Activated CD8-positive, alpha-beta memory T cell treated with anti-CD3 and anti-CD28 coated beads, Interleukin-2, amount 10 ng/mL, durations not matched to agents 7 days and 5 days (primary cell): Measurements from ENCODE around the gene DGCR2. TPM values are rescaled to one million over a fixed set of nuclear protein-coding genes. Genes with fewer than 3 reads are reported as not detected.

Experiments used
- ATAC-seq: fragments of 150-1000 bp; cut with Tn5 transposase; one replicate; pipeline ENCODE4 v1.10.0; 2021; ENCODE audit warnings: moderate library complexity
- CTCF ChIA-PET: fragments of 350-600 bp; sonication (Branson Sonifier 250); formaldehyde crosslinking; loops from one replicate; lab custom pipeline; 2021; ENCODE audit warnings: antibody characterized with exemption; lab: Charles Lee
- DNase-seq: peaks from one replicate; pipeline ENCODE4 v3.0.0-alpha.2; 2020
- H3K27ac Mint-ChIP-seq: one replicate; pipeline ENCODE4 v1.8.0; 2021; ENCODE audit warnings: mild to moderate bottlenecking, mixed read lengths
- H3K27me3 Mint-ChIP-seq: one replicate; pipeline ENCODE4 v1.8.0; 2021; ENCODE audit warnings: mixed read lengths
- H3K36me3 Mint-ChIP-seq: one replicate; pipeline ENCODE4 v1.8.0; 2021; ENCODE audit warnings: mild to moderate bottlenecking, mixed read lengths
- H3K4me1 Mint-ChIP-seq: one replicate; pipeline ENCODE4 v1.8.0; 2021; ENCODE audit warnings: mixed read lengths
- H3K4me3 Mint-ChIP-seq: one replicate; pipeline ENCODE4 v1.8.0; 2021; ENCODE audit warnings: mild to moderate bottlenecking, moderate library complexity, mixed read lengths
- H3K9me3 Mint-ChIP-seq: one replicate; pipeline ENCODE4 v1.8.0; 2022; ENCODE audit warnings: low read depth, mixed read lengths
- total RNA-seq, 2 experiments: library from RNA; stranded (reverse); gene quantifications; one replicate each; pipeline ENCODE4 v1.2.3, GENCODE V29; 2021

Gene DGCR2
- total RNA-seq, 2 experiments from 2014 or later: 27.8 TPM

DNA sequence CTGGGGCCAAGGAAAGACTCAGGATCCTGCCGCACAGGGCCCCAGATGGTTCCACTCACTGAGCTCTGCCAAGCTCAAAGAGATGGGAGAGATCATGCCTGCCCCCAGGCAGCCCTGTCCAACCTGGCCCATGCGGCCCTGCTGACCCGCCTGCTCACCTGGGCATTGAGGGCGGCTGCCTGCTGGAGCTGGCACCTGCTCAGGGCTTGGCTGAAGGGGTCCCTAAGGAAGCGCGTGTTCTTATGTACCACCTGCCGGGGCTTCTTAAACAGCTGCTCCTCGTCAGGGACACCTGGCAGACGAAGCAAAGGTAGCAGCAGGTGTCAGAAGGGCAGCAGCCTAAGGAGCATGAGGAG lies 16.8 kb upstream of the DGCR2 start:
- no peak for DNase-seq
- H3K4me3 Mint-ChIP-seq: no peak overlapping the region
- no peak for ATAC-seq
- peaks cover 12% of the 10 kb centered on the region for H3K4me1 Mint-ChIP-seq
- H3K36me3 Mint-ChIP-seq: peaks cover 18% of the 10 kb centered on the region
- no peaks in the 10 kb centered on the region for H3K9me3 Mint-ChIP-seq
- H3K27ac Mint-ChIP-seq: no peak overlapping the region
- CTCF ChIA-PET: no interaction called here
- no peaks in the 10 kb centered on the region for H3K27me3 Mint-ChIP-seq

GRCh38 chr22:19138217-19139000 lies 16.2 kb upstream of the DGCR2 start:
- ATAC-seq (no peak), DNase-seq (no peak)
- Mint-ChIP-seq H3K4me1 (peaks cover 7% of the 10 kb centered on the region), H3K27ac (no peak overlapping the region), H3K36me3 (peaks cover 16% of the 10 kb centered on the region), H3K9me3 (no peaks in the 10 kb centered on the region), H3K27me3 (no peaks in the 10 kb centered on the region), H3K4me3 (no peak overlapping the region)
- CTCF ChIA-PET: no interaction called here

GRCh38 chr22:19137384-19138216 lies 15.4 kb upstream of the DGCR2 start:
- peaks cover under 1% of the 10 kb centered on the region for H3K4me1 Mint-ChIP-seq
- DNase-seq (no peak), ATAC-seq (no peak)
- H3K27me3 Mint-ChIP-seq: no peaks in the 10 kb centered on the region
- CTCF ChIA-PET: no interaction called here
- H3K36me3 Mint-ChIP-seq: peaks cover 16% of the 10 kb centered on the region
- no peak overlapping the region for H3K4me3 Mint-ChIP-seq
- no peak overlapping the region for H3K27ac Mint-ChIP-seq
- H3K9me3 Mint-ChIP-seq: no peaks in the 10 kb centered on the region

DNA sequence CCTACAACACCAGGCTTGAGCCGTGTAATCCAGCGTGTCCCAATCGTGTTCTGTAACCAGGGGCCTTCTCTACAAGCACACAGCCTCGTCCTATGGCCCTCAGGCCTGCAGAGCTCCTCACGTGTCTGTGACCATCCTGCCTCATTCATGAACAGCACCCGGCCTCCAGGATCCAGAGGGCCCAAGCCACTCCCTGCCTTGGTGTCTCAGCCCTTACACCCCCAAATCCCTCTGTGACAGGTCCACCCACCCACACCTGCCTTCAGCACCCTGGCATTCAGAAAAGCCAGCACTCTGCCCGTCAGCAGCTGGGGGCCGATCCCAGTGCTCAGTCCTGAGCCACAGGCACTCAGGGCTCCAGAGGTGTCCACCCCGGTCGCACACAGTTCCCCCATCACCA lies 14.7 kb upstream of the DGCR2 start:
- DNase-seq (no peak), ATAC-seq (no peak)
- no peaks in the 10 kb centered on the region for H3K4me1 Mint-ChIP-seq
- no peak overlapping the region for H3K4me3 Mint-ChIP-seq
- no peaks in the 10 kb centered on the region for H3K27me3 Mint-ChIP-seq
- H3K27ac Mint-ChIP-seq: no peak overlapping the region
- H3K36me3 Mint-ChIP-seq: peaks cover 16% of the 10 kb centered on the region
- CTCF ChIA-PET: no interaction called here
- no peaks in the 10 kb centered on the region for H3K9me3 Mint-ChIP-seq

DNA sequence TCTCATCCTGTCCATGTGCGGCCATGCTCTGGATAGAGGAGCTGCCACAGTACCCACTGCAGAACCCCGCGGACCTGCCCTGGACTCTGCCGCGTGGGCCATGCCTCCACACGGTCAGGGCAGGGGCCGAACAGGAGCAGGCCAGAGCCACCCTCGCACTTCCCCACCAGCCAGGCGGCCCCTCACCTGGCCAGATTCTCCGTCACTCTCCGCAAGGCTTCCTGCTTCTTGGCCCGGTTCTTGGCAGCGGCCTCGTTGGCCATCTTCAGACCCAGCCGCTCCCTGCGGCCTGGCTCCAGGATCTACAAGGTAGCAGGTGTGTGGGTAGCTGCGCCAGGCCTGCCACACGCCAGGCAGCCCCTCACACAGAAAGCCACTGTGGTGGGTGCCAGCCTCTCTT lies 12.7 kb upstream of the DGCR2 start:
- DNase-seq (no peak), ATAC-seq (no peak)
- CTCF ChIA-PET: interaction anchor here (0.6 kb wide), 1 partner anchor 203 kb away, joined by 3 read pairs; no protein-coding TSS in a partner anchor
- Mint-ChIP-seq H3K9me3 (no peaks in the 10 kb centered on the region), H3K27me3 (no peaks in the 10 kb centered on the region), H3K4me3 (no peak overlapping the region), H3K27ac (no peak overlapping the region), H3K4me1 (no peaks in the 10 kb centered on the region), H3K36me3 (peaks cover 18% of the 10 kb centered on the region)

DNA sequence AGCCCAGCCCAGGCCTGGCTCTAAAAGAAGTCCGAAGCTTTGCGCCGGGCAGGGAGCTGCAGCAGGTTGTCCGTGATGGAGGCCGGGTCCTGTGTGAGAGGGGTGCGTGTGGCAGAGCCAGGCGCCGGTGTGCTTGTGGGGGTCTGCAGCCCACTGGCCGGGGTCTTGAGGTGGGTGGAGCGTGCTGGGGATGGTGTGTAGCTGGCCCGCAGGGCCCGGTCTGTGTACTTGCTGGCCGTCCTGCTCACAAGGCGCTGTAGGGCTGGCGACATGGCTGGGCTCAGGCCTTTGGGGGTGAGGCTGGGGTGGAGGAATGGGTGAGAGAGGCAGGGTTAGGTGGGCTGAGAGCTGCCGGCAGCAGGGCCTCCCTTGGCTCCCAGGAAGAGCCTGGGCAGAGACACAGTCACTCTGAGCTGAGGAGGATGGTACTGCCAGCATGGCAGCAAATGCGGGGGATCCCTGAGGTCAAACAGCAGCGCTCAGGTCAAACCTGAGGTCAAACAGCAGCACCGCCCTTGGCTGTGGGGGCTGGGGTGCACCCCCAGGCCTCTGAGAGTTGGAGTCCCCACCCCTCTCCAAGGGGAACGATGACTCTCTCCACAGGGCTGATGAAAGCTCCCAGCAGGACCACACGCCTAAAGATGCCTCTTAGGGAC lies 12.1 kb upstream of the DGCR2 start:
- H3K27ac Mint-ChIP-seq: no peak overlapping the region
- DNase-seq (no peak), ATAC-seq (no peak)
- CTCF ChIA-PET: interaction anchor here (0.6 kb wide), 1 partner anchor 204 kb away, joined by 3 read pairs; no protein-coding TSS in a partner anchor
- no peaks in the 10 kb centered on the region for H3K27me3 Mint-ChIP-seq
- H3K4me3 Mint-ChIP-seq: no peak overlapping the region
- peaks cover 18% of the 10 kb centered on the region for H3K36me3 Mint-ChIP-seq
- H3K4me1 Mint-ChIP-seq: no peaks in the 10 kb centered on the region
- H3K9me3 Mint-ChIP-seq: no peaks in the 10 kb centered on the region

DNA sequence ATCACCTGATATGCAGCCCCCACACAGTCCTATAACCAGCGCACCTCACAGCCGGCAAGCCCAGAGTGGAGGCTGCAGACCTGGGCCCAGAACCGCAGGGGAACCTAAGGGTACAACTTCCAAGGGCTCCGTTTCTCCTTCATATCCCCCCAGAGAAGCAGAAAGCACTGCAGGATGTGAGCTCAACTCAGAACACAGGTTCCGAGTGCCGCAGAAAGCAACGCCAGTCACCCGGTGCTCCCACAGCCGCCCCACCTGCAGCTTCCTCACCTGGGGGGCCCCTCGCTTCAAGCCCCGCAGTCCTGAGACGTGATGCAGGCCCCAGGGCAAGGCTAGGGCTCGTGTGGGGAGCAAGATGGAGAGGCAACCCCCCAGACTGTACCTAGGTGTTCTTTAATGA lies 11.3 kb upstream of the DGCR2 start:
- Mint-ChIP-seq H3K27me3 (no peaks in the 10 kb centered on the region), H3K4me1 (no peaks in the 10 kb centered on the region)
- CTCF ChIA-PET: no interaction called here

GRCh38 chr22:19132693-19133400 lies 10.6 kb upstream of the DGCR2 start:
- no peak overlapping the region for H3K4me3 Mint-ChIP-seq
- H3K9me3 Mint-ChIP-seq: no peaks in the 10 kb centered on the region
- H3K4me1 Mint-ChIP-seq: no peaks in the 10 kb centered on the region
- DNase-seq (no peak), ATAC-seq (no peak)
- H3K27me3 Mint-ChIP-seq: no peaks in the 10 kb centered on the region
- H3K27ac Mint-ChIP-seq: no peak overlapping the region
- CTCF ChIA-PET: no interaction called here
- peaks cover 13% of the 10 kb centered on the region for H3K36me3 Mint-ChIP-seq

More for the DNA sequence above, 11.3 kb upstream of the DGCR2 start:
- Mint-ChIP-seq H3K4me3 (no peak overlapping the region), H3K27ac (no peak overlapping the region), H3K9me3 (no peaks in the 10 kb centered on the region), H3K36me3 (peaks cover 13% of the 10 kb centered on the region)
- ATAC-seq (no peak), DNase-seq (no peak)

GRCh38 chr22:19132153-19132552 lies 9.9 kb upstream of the DGCR2 start:
- ATAC-seq (no peak), DNase-seq (no peak)
- no peaks in the 10 kb centered on the region for H3K4me1 Mint-ChIP-seq
- no peaks in the 10 kb centered on the region for H3K27me3 Mint-ChIP-seq
- H3K27ac Mint-ChIP-seq: no peak overlapping the region
- no peak overlapping the region for H3K4me3 Mint-ChIP-seq
- H3K36me3 Mint-ChIP-seq: peaks cover 13% of the 10 kb centered on the region
- CTCF ChIA-PET: no interaction called here
- no peaks in the 10 kb centered on the region for H3K9me3 Mint-ChIP-seq

DNA sequence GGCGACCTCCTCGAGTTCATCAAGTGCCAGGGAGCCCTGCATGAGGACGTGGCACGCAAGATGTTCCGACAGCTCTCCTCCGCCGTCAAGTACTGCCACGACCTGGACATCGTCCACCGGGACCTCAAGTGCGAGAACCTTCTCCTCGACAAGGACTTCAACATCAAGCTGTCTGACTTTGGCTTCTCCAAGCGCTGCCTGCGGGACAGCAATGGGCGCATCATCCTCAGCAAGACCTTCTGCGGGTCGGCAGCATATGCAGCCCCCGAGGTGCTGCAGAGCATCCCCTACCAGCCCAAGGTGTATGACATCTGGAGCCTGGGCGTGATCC lies 9.4 kb upstream of the DGCR2 start:
- Mint-ChIP-seq H3K9me3 (no peaks in the 10 kb centered on the region), H3K27ac (no peak overlapping the region), H3K4me3 (no peak overlapping the region), H3K4me1 (no peaks in the 10 kb centered on the region), H3K36me3 (peaks cover 12% of the 10 kb centered on the region), H3K27me3 (no peaks in the 10 kb centered on the region)
- ATAC-seq (no peak), DNase-seq (no peak)
- CTCF ChIA-PET: no interaction called here

- ATAC-seq: no peak
- no peak within 1 kb of the TSS for H3K4me3 Mint-ChIP-seq
Observed at GRCh38 chr22:19130959-19131684, 8.9 kb upstream of the DGCR2 start, which contains the start of gene TSSK2. Gene TSSK2, plus strand, starts transcription at chr22:19131308. Its CDS starts 92 bp downstream, at chr22:19131400.

GRCh38 chr22:19129871-19130270 lies 7.7 kb upstream of the DGCR2 start:
- Mint-ChIP-seq H3K9me3 (no peaks in the 10 kb centered on the region), H3K4me3 (no peak overlapping the region), H3K4me1 (no peaks in the 10 kb centered on the region), H3K27me3 (no peaks in the 10 kb centered on the region), H3K27ac (no peak overlapping the region), H3K36me3 (peaks cover 2% of the 10 kb centered on the region)
- CTCF ChIA-PET: no interaction called here
- ATAC-seq: no peak
- DNase-seq: no peak

More at GRCh38 chr22:19130959-19131684, 8.9 kb upstream of the DGCR2 start, which contains the start of gene TSSK2:
- no peak for DNase-seq
- H3K4me1 Mint-ChIP-seq: no peaks in the 10 kb centered on the region
- CTCF ChIA-PET: no interaction called here
- H3K27ac Mint-ChIP-seq: no peak within 1 kb of the TSS
- no peaks in the 10 kb centered on the region for H3K9me3 Mint-ChIP-seq
- H3K36me3 Mint-ChIP-seq: peaks cover 8% of the 10 kb centered on the region
- no peaks in the 10 kb centered on the region for H3K27me3 Mint-ChIP-seq
